Glomerular endothelial cell (primary cell): ENCODE results near the gene PIGT. TPM values are rescaled to one million over a fixed set of nuclear protein-coding genes. Genes with fewer than 3 reads are reported as not detected.

Source experiments
- DNase-seq: peaks from one replicate; pipeline ENCODE4 v3.0.0-alpha.2; 2011; ENCODE audit warnings: low read depth, low spot score; ENCODE audit errors: extremely low read depth
- total RNA-seq: library from RNA; depleted of rRNA; stranded (reverse); fragments of >200 nt; gene quantifications from 2 replicates; pipeline ENCODE4 v1.2.3, GENCODE V29; 2015

The PIGT gene
- total RNA-seq, 1 donor from 2014 or later: 130 TPM

DNA sequence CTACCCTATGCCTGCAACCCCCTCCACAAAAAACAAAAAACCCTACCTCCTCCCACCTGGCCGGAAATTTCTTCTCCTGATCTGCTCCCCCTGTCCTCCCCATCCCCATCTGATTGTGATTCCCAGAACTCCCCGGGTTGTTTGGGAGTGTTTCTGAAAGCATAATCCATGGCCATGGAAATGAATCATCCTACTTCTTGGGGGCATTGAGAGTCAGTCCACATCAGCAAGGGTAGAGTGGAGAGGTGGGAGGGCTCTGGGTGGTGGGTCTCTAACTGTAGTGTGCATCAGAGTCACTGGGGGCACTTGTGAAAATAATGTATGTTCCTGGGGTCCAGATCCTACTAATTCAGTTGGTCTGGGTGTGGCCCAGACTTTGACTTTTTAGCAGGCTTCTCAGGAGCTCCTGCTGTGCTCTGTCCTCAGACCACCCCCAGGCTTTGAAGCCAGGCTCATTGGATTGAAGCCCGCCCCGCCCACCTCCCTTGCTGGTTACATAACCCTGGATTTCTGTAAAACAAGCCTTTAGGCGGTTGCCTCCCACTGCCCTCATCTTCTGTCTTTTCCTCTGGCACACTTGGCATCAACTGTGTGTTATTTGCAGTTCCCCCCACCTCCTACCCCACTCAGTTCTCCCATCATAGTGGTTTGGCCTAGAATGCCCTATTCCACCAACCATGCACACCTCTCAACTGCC, 10.5 kb downstream of the PIGT start:
- no peak for DNase-seq

DNA sequence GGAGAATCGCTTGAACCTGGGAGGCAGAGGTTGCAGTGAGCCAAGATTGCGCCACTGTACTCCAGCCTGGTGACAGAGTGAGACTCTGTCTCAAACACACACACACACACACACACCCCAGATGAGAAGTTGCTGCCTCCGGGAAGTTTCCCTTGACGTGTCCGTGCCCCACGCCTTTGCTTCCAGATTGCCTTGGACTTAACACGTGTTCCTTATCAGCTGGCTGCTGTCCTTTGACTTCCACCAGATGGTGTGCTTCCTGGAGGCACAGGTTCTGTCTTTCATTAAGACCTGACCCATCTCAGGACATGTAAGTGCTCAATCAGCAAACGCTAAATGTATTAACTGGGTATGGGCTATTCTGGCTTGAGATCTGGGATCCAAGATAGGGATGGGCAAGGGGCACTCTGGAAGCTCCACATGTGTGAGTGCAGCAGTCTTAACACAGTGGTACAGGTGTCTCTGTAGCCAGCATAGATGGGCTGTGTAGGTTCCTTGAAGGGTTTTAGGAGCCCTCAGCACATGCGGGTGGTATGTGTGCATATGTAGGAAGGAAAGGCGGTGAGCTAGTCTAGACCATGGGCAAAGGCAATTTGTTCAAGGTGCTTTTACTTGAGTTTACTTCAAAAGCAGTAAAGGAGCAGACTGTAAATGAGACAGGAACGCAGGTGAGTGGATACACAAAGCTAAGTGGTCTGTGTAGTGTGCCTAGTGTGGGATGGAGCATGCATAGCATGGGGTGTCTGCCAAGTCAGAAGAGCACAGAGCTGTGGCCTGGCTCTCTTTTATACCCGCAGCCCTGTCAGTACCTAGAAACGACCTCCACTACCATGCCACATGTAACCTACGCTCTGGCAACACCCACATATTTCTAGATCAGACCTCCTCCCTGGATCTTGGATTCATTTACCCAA, 11.6 kb downstream of the PIGT start:
- DNase-seq: no peak

DNA sequence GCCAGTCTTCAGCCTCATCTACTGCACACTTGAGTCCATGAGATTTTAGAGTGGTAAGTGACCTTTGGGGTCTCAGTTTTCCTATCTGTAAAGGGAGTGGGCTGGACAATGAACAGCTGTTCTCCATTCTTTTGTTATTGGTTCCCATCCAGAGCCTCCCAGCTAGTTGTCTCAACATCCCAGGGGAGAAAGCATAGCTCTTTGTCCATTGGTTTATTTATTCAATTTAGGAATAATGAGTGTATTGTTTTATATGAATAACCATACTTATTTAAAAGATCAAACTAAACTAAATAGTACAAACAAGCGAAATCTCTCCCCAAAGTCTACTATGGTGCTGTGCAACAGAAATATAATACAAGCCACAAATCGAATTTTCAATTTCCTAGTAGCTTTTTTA, 13.7 kb downstream of the PIGT start:
- DNase-seq: no peak

DNA sequence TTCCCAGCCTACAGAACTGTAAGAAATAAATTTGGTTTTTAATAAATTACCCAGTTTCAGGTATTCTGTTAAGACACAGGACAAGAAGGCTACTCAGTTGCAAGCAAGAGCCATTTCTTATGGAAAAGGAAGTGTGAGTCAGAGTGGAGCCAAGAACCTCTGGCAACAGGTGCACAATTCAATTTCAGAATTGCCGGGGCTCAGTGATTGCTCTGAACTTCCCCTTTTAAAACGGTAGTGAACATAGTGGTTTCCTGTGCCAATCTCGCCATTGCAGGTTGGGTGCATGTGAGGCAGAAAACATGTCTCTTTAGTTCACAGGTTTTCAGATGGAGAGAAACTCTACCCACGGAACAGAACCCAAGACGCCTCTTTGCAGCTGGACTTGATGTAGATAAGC, 16.4 kb downstream of the PIGT start:
- no peak for DNase-seq

DNA sequence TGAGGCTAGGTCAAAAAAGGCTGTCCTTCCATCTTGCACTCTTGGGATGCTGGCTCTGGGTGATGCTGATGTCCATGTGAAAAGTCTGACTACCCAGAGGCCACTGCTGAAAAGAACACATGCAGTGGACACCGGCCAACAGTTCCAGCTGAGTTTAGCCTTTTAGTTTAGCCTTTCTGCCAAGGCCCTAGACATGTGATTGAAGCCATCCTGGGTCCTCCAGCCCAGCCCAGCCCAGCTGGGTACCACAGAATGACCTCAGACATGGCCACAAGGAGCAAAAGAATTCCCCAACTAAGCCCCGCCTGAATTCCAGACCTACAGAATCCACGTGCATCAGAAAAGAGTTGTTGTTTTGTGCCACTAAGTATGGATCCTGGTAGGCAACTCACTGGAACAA, 17.4 kb downstream of the PIGT start:
- no peak for DNase-seq

DNA sequence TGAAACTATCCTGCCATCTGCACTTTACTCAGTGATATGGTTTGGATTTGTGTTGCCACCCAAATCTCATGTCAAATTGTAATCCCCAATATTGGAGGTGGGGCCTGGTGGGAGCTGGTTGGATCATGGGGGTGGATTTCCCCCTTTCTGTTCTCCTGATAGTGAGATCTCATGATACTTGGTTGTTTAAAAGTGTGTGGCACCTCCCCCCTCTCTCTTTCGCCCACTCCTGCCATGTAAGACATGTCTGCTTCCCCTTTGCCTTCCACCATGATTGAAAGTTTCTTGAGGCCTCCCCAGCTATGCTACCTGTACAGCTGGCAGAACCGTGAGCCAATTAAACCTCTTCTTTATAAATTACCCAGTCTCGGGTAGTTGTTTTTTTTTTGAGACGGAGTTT, 18.0 kb downstream of the PIGT start:
- no peak for DNase-seq

DNA sequence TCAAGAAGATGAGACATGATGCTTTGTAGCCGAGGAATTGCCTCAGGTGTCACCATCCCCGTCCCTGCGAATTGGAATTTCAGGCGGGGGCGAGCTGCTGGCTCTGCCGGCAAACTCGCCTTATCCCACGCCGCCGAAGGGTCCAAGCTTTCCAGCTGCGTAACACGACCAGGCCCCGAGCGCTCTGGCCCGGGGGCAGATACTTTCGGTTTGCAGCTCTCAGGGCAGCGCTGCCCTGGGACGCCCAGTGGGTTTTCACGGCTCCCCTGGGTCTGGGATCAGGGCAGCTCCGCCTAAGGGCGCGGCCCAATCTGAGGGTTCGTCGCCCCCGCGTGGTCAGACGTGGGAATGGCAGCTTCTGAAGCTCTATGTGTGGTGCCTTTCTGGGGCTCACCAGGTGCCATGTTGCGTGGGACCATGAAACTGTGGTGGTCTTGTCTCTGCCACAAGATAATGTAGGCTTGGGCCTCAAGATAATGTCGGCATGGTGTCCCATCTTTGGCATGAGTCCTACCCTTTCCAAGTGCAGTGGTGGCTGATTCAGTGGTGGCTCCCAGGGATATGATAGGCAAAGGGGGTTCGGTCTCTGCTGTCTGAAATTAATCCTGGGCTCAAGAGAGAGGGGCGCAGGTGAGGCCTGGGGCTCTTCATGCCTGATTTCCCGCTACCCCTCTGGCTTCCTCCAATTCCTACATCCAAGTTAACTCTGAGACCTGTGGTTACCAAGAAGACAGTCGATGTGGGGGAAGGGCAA, 21.0 kb downstream of the PIGT start:
- peak; percentile 47 for DNase-seq

DNA sequence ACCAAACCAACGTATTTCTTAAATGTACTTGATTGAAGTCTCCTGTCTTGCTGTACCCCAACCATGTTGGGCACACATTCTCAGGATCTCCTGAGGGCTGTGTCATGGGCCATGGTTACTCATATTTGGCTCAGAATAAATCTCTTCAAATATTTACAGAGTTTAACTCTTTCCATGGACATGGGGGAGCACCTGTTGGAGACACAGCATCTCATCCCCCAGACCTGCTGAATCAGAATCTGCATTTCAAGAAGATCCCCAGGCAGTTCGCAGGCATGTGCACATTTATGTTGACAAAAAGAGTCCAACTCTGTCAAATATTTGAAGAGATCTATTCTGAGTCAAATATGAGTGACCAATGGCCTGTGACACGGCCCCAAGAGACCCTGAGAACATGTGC, 24.5 kb downstream of the PIGT start:
- DNase-seq: no peak

DNA sequence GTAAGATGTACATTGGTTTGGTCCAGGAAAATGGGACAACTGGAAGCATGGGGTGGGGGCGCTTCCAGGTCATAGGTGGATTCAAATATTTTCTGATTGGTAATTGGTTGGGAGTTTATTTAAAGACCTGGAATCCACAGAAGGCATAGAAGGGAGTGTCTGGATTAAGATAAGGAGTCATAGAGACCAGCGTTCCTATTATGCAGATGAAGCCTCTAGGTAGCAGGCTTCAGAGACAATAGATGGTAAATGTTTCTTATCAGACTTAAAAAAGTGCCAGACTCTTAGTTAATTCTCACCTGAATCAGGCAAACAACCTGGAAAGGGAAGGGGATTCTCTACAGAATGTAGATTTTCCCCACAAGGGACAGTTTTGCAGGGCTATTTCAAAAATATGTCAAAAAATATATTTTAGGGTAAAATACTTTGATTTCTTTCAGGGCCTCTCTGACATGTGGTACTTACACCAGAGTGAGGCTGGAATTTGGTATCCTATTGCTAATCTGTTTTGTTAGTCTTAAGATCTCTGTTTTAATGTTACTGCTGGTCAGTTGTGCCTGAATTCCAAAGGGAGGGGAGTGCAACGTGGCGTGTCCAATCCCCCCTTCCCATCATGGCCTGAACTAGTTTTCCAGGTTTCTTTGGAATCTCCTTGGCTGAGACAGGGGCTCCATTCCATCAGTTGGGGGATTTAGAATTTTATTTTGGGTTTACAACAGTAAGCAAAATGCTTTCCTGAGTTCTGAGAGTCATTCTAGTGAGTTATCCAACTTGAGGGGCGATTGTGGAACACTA, 25.1 kb downstream of the PIGT start:
- no peak for DNase-seq

DNA sequence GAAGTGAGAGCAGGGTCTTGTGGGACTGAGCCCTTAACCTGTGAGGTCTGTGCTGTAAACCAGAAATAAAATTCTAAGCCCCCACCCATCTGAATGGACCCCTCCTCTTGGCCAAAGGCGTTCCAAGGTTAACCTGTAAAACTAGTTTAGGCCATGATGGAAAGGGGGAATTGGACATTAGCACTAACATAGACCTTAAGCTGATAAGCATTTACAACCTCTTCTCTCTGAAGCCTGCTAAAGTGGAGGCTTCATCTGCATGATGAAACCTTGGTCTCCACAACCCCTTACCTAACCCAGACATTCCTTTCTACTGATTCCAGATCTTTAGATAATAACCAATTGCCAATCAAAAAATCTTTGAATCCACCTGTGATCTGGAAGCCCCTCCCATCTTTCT, 25.8 kb downstream of the PIGT start:
- DNase-seq: no peak

DNA sequence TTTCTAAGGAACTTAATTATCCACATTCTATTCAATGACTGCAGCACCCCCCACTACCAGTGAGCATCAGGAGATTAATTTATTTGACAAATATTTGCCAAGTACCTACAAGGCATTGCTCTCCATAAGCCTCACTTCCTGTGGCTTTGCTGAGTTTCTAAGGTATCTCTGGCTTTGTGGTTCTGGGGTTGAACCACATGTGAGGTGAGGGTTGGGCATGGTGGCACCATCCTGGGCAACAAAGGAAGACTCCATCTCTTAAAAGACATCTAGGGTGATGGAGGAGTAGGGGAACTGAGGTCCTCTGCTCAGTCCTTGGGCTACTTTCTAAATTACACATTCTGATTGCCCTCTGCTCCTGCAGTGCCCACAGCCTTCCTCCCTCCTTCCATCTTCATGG, 28.1 kb downstream of the PIGT start:
- no peak for DNase-seq

DNA sequence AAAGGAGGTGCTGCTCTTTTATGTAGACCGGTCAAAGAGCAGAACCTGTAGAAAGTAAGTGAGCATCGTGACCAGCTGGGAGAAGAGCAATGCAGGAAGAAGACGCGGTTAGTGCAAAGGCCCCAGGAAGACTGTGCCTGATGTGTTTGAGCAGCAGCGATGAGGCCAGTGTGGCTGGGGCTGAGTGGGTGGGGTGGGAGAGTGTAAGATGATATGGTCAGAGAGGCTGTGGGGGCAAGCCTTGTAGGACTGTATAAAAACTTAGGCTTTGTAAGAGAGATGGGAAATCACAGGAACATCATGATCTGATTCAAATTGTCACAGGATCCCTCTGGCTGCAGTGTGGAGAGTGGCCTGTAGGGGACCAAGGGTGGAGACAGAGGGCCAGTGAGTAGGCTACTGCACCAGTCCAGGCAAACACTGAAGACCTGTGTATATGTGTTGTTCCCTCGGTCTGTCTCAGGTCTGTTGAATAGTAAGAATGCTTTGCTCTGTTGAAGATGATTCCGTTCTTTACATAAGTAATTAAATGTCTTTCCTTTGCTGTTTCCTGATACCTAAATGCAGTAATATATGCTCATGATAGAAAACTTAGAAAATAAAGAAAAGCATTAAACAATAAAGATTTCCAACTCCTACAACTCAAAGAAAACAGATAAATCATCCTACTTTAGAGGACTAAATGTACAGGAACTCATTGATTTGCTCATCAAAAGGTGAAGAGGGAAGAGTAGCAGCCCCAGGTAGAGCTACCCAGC, 30.0 kb downstream of the PIGT start:
- DNase-seq: no peak

DNA sequence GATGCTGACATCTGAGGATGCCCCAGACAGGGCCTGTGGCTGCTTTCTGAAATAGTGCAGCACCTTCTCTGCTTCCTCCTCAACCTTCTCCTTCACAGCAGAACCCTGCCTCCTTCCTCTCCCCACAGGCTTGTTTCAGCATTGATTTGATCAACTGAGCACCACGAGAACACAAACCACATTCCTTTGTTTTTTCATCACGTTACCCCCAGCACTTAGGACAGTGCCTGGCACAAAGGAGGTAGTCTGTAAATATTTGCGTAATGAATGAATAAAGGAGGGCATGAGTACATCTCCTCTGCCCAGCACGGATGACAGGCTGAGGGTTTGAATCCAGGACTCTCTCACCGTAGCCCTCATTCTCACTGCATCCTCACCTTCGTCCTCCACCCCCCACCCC, 32.3 kb downstream of the PIGT start:
- DNase-seq: no peak

DNA sequence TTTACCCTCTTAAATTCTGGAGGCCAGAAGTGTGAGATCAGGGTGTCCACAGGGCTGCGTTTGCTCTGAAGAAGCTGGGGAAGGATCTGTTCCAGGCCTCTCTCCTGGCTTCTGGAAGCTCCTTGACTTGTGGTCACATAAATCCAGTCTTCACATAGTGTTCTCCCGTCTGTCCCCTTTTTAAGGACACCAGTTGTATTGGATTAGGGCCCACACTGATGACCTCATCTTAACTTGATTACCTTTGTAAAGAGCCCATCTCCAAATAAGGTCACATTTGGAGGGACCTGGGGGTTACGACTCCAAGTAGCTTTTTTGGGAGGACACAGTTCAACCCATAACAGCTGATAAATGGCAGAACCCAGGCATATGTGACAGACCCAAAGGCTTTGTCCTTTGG, 33.6 kb downstream of the PIGT start:
- DNase-seq: no peak

DNA sequence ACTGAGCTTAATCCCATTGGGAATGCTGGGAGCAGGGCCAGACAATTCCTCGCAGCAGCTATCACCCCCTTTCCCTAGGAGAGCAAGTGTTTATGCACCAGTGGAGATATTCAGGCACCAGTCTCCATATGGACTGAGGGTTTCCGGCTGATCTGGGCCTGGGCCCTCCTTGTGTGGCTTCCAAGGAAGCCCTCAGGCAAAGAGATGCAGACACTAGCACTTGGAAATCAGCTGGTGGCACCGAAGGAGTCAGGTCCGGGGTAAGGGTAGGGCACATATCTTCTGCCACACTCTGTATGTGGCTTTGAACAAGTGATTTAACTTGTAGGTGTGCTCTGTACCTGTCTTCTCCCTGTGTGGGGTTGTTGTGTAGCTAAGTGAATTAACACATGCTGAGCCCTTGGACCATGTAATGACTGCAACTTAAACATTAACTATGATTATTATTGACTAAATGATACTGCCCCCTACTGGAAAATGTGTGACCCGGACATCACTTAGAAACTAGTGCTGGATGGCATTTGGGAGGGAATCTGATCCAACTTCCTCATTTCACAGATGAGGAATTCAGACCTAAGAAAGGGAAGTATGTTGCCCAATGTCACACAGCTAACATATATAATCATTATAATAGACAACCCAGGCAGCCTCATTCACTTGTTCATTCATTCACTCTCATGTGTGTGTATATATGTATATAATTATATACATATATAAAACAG, 34.3 kb downstream of the PIGT start:
- no peak for DNase-seq

DNA sequence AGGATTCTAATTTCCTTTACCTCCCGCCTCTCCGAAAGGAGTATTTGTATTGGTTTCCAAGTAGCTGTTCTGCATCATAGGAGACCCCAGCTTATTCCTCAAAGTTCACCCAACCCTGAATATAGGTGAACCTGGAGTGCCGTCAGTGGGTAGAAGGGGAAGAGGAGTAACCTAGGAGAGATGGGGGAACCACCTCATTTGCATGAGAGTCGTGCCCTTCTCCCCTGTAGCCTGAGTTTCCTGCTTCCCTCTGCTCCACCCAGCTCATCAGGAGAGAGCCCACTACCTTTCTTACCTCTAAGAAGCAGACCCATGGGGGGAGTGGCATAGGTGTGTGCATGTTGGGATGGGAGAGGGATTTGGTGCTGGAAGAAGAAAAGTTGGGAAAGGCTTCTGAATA, 36.3 kb downstream of the PIGT start:
- no peak for DNase-seq

DNA sequence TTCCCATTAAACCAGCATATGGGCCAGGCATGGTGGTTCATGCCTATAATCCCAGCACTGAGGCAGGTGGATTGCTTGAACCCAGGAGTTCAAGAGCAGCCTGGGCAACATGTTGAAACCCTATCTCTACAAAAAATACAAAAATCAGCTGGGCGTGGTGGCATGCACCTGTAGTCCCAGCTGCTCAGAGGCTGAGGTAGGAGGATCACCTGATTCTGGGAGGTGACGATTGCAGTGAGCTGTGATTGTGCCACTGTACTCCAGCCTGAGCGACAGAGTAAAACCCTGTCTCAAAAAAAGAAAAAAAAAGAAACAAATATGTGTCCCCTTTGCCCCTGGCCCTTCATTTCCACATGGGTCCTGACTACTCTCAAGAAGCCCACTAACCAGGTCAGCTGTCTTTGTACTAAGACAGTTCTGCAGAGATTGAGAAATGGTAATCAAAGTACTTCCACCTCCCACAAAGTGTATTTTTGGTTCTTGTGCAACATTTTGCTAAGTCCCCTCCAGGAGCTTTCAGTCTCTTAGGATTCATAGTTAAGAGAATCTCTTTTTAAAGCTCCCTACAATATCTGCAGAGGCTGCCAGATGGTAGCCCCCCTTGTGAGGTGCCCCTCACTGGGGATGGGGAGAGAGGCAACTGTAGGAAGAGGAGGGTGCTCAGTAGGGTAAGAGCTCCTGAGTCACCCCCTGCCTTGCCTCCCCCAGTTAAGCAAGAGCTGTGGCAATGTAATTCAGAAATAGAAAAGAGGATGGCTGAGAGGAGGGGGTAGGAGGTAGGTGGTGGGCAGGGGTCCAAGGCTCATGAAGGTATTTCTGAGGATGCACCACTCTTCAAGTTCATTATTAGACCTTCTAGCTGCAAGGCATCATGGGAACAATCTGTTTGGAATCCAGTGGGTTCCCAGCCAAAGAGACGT, 37.1 kb downstream of the PIGT start:
- no peak for DNase-seq

DNA sequence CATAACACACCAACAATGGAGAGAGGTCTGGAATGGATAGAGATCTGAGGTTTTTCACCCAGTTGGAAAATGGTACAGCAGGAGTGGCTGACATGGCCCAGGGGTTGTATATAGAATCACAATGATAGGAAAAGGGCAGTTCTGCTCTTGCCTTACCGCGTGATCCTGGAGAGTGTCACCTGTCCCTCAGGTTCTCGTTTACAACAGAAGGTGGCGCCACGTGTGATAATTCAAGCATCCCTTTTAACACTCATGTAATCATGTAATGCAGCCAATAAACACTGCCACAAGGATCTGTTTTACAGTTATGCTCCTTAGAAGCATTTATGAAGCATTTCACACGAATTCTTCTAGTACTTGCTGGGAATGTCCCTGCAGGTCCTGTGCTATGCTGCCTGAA, 40.7 kb downstream of the PIGT start:
- DNase-seq: no peak
